GM18867 (cell line): ENCODE results near the gene FAM241B.

Experiments used
- ATAC-seq: cut with Tn5 transposase; IDR thresholded peaks from one replicate; pipeline ENCODE4 v1.9.1; 2021; ENCODE audit warnings: mild to moderate bottlenecking, moderate library complexity; ENCODE audit not compliant: unreplicated experiment

FAM241B gene

GRCh38 chr10:69629897-69630650 lies at the start of gene FAM241B:
FAM241B (plus strand) TSS chr10:69630247; CDS start chr10:69631744, 1,497 bp downstream.
- no peak for ATAC-seq

DNA sequence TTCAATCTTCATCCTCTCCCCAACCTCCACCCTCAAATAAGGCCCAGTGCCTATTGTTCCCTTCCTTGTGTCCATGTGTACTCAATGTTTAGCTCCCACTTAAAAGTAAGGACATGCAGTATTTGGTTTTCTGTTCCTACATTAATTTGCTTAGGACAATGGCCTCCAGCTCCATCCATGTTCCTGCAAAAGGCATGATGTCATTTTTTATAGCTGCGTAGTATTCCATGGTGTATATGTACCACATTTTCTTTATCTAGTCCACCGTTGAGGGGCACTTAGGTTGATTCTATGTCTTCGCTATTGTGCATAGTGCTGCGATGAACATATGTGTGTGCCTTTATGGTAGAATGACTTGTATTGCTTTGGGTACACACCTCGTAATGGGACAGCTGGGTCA lies 49.6 kb upstream of the FAM241B start:
- no peak for ATAC-seq

GRCh38 chr10:69583106-69583505 lies 46.9 kb upstream of the FAM241B start:
- ATAC-seq = no peak

- ATAC-seq = no peak
Observed at GRCh38 chr10:69584624-69585023, 45.4 kb upstream of the FAM241B start.

DNA sequence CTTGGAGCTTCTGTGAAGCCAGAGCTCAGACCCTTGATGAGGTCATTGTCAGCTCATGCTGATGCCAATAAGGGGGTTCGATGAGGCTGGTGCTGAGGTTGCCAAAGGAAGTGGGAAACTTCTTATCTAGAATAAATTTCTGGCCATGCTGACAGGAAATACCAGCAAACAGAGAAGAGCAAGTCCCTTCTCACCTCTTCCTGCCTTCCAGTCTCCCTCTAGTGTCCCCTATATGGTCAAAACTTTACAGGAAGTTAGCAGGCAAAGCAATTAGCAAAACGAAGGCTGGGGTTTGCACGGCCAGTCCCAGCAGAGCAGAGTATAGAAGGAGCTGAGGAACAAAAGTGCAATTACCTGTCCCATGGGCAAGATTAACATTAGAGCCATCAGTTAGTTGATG lies 41.7 kb upstream of the FAM241B start:
- no peak for ATAC-seq

DNA sequence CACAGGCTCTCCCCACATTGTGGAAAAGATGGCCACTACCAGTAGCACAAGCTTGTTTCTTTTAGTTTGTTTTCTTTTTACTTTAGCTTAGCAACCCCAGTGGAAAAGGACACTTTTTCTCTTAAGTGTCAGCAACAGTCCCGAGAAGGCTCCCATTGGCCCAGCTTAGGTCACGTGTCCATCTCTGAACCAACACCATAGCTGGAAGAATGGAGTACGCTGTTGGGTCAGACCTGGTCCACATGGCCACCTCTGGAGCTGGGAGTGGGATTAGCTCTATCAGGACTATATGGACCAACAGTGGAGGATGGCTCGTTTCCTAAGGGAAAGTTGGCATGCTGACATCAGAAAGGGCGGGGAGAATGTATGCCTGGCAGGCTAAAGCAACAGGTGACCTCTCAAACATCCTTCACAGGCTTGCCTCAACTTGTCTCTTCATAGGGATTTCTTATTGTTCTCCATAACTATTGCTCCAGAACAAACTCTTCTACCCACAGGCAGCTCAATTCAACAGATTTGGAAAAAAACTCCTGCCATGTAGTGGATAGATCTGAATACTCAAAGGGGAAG lies 29.2 kb upstream of the FAM241B start:
- ATAC-seq = no peak

DNA sequence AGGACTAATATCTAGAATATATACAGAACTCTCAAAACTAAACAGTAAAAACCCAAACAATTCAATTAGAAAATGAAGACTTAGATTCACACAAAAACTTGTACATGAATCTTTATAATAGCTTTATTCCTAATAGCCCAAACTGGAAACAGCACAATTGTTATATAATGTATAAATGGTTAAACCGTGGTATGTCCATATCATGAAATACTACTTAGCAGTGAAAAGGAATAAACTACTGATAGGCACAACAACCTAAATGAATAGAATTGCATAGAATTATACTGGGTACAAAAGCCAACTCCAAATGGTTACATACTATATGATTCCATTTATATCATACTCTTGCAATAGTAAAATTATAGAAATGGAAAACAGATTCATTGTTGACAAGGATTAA lies 21.0 kb upstream of the FAM241B start:
- ATAC-seq = no peak

DNA sequence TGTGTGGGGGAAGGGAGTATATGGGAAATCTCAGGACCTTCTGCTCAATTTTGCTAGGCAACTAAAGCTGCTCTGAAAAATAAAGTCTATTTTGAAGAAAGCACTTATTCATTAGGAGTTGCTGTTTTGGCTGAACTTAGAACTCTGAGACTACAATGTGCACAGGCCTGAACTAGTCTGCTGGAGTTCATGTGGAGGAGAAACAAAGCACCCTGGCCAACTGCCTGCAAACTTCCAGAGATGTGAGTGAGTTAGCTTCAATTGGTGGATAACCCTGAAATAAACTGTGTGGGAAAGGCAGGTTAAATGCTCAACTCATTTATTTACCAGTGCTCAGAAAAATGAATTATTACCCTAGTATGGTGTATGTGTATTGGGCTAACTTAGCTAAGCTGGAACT lies 17.3 kb upstream of the FAM241B start:
- no peak for ATAC-seq

GRCh38 chr10:69614130-69614529 lies 15.9 kb upstream of the FAM241B start:
- no peak for ATAC-seq

DNA sequence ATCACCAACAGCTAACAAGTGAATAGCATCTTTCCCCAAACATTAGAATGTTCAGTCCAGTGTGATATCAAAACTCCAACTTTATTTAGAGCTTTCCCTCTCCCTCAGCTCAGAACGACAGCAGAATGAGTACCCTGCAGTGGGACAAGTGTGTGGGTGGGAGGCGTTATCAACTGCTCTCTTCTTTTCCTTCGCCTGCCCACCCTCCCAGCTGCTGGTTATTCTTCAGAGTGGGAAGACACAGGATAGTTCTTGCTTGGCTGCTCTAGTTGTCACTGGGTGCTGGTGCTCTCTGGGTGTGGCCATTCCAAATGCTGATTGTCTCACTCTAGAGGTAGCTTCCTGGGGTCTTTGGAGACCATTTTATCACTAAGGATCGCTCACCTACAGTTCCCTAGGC lies 13.7 kb upstream of the FAM241B start:
- ATAC-seq = no peak

- ATAC-seq = no peak
Observed at GRCh38 chr10:69618746-69619145, 11.3 kb upstream of the FAM241B start.

GRCh38 chr10:69619626-69620025 lies 10.4 kb upstream of the FAM241B start:
- no peak for ATAC-seq

- no peak for ATAC-seq
Observed at GRCh38 chr10:69620625-69621024, 9.4 kb upstream of the FAM241B start.

DNA sequence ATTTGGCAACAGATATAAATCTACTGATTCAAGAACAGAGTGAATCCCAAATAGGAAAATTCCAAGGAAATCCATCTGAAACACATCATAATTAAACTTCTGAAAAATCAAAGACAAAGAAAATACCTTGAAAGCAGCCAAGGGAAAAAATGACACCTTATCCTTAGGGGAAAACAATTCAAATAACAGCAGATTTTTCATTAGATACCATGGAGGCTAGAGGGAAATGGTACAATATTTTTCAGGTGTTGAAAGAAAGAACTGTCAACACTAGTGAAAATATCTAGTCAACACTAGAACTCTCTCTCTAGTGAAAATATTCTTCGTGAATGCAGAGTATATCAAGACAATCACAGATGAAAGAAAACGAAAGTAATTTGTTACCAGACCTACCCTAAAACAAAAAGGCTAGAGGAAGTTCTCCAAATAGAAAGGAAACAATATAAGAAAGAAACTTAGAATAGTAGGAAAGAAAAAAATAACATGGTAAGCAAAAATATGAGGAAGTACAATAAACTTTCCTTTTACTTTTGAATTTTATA lies 5.7 kb upstream of the FAM241B start:
- no peak for ATAC-seq

DNA sequence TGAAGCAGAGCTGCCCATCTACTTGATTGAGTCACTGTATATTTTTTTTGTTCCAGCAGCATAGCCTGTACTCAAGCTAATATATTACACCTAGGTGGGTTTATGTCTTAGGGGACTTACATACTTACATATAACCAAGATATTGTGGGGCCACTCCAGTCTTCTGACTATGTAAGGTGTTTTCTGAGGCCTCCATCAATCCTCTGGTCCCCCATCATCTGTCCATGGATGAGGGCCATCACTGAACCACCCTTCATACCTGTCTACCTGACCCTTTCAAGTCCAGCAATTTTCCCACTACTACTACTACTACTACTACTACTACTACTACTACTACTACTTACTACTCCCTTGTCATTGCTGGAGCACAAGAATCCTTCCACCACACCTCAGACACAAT lies 3.2 kb upstream of the FAM241B start:
- ATAC-seq = no peak

- ATAC-seq = no peak
Observed at GRCh38 chr10:69628891-69629290, 1.2 kb upstream of the FAM241B start.

DNA sequence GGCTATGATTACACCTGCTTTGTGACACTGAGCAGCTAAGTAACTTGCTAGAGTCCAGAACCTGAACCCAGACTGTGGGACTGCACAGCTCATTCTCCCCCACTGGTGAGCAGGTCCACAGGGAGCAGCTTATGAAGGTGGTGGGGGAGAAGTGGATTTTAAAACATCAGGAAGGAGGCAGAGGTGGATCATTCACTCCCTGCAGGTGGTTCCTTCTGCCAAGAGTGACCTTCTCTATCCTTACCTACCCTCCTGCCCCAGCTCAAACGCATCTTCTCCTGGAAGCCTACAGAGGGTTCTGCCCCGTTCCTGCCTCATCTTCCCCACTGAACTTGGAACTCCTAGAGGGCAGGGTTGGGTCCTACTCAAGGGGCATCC lies 539 bp upstream of the FAM241B start:
- ATAC-seq = no peak

GRCh38 chr10:69630651-69631400 lies 779 bp downstream of the FAM241B start:
- no peak for ATAC-seq

- no peak for ATAC-seq
Observed at GRCh38 chr10:69631566-69631965, 1.5 kb downstream of the FAM241B start.

DNA sequence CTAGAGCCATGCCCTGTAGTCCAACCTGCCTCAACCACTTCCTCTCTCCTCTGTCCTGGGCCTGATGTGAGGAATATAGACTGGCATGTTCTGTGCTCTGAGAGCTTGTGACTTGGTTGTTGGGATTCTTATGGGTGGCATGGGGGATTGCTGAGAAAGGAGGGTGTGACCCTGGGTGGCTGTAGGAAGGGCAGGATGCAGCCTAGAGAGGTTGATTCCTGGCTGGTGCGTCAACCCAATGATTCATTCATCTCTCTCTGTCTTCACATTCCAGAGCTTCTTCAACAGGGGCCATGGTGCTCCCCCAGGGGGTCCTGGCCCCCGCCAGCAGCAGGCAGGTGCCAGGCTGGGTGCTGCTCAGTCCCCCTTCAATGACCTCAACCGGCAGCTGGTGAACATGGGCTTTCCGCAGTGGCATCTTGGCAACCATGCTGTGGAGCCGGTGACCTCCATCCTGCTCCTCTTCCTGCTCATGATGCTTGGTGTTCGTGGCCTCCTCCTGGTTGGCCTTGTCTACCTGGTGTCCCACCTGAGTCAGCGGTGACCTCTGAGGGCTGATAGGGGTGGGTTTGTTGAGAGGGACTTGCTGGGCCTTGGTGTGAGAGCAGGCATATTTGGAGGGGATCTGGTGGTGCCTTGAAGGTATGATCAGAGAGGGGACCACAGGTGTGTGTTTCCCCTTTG lies 2.6 kb downstream of the FAM241B start:
- no peak for ATAC-seq
